HL-60 (cell line): ENCODE results near the gene DIP2A.

Source experiments
- DNase-seq, 2 experiments: peaks; one replicate each; pipeline ENCODE4 v3.0.0-alpha.2; 2010 to 2020; ENCODE audit warnings: low read depth in 1 of 2, low spot score in 1 of 2
- H3K27ac ChIP-seq: fragments of 250-450 bp; sonication (Bioruptor Pico); replicated peaks from 2 replicates; pipeline ENCODE4 v1.5.1; 2020; ENCODE audit warnings: mild to moderate bottlenecking, moderate library complexity
- H3K27me3 ChIP-seq: fragments of 250-450 bp; sonication (Bioruptor Pico); 2 replicates; pipeline ENCODE4 v1.5.1; 2021; ENCODE audit warnings: mild to moderate bottlenecking, moderate library complexity; ENCODE audit not compliant: insufficient read depth, poor library complexity, severe bottlenecking
- H3K4me3 ChIP-seq: replicated peaks from 2 replicates; pipeline ENCODE4 v1.5.1; 2011; ENCODE audit warnings: mild to moderate bottlenecking, control low read depth, low read length; ENCODE audit not compliant: insufficient read depth
- GABPA ChIP-seq: IDR thresholded peaks from 2 replicates; pipeline ENCODE4 v1.6.1; 2012; ENCODE audit warnings: low read depth
- POLR2AphosphoS5 ChIP-seq: IDR thresholded peaks from 2 replicates; pipeline ENCODE4 v1.6.1; 2012; ENCODE audit warnings: low read depth
- REST ChIP-seq: IDR thresholded peaks from 2 replicates; pipeline ENCODE4 v1.6.1; 2012; ENCODE audit warnings: low read depth; ENCODE audit not compliant: insufficient replicate concordance
- SPI1 ChIP-seq: IDR thresholded peaks from 2 replicates; pipeline ENCODE4 v1.6.1; 2012; ENCODE audit warnings: low read depth, mild to moderate bottlenecking, borderline replicate concordance
- TF ChIP-seq, protein P1 (sequence below): IDR thresholded peaks from one replicate; pipeline ENCODE4 v1.5.1; 2011; ENCODE audit warnings: low read length, control low read depth, inconsistent platforms; ENCODE audit not compliant: insufficient read depth

Gene DIP2A

GRCh38 chr21:46532080-46532479 is 73.4 kb downstream of the DIP2A start:
- no peak overlapping the region for H3K4me3 ChIP-seq
- H3K27me3 ChIP-seq, result no peaks in the 10 kb centered on the region
- no peak for DNase-seq
- H3K27ac ChIP-seq, result no peak overlapping the region
- TF ChIP-seq GABPA, result no peak
- TF ChIP-seq SPI1, result no peak
- TF ChIP-seq, protein P1, sequence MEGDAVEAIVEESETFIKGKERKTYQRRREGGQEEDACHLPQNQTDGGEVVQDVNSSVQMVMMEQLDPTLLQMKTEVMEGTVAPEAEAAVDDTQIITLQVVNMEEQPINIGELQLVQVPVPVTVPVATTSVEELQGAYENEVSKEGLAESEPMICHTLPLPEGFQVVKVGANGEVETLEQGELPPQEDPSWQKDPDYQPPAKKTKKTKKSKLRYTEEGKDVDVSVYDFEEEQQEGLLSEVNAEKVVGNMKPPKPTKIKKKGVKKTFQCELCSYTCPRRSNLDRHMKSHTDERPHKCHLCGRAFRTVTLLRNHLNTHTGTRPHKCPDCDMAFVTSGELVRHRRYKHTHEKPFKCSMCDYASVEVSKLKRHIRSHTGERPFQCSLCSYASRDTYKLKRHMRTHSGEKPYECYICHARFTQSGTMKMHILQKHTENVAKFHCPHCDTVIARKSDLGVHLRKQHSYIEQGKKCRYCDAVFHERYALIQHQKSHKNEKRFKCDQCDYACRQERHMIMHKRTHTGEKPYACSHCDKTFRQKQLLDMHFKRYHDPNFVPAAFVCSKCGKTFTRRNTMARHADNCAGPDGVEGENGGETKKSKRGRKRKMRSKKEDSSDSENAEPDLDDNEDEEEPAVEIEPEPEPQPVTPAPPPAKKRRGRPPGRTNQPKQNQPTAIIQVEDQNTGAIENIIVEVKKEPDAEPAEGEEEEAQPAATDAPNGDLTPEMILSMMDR, result no peak
- no peak for TF ChIP-seq REST
- no peak for TF ChIP-seq POLR2AphosphoS5

DNA sequence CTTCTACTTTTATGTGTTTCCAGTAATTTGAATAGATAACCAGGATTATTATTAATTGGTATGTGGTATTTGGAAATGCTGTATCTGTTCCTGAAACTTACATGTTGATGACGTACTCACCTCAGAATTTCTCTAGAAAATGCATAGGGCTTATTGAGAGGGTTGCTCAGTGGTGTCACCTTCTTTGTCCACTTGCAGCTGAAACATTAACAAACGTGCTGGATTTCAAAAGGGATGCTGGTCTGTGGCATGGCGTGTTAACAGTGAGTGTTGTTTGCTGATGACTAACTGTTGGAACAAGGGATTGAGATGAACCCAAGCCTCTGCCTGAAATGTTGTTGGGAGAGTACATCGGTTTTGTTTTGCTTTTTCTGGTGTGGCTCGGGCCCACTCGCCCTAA is 78.3 kb downstream of the DIP2A start:
- TF ChIP-seq SPI1, result no peak
- TF ChIP-seq, protein P1, result no peak
- no peak for TF ChIP-seq GABPA
- no peak for TF ChIP-seq REST
- TF ChIP-seq POLR2AphosphoS5, result no peak
- no peak for DNase-seq
- no peaks in the 10 kb centered on the region for H3K27me3 ChIP-seq
- no peak overlapping the region for H3K4me3 ChIP-seq
- H3K27ac ChIP-seq, result no peak overlapping the region

- no peak for DNase-seq
- Histone ChIP-seq H3K27me3 (no peaks in the 10 kb centered on the region), H3K27ac (no peak overlapping the region), H3K4me3 (no peak overlapping the region)
- TF ChIP-seq POLR2AphosphoS5 (no peak), GABPA (no peak), SPI1 (no peak), REST (no peak)
- TF ChIP-seq, protein P1, result no peak
Observed at GRCh38 chr21:46538262-46538661, 79.6 kb downstream of the DIP2A start.
